ENCODE data around the gene ARHGAP10. TPM values are rescaled to one million over a fixed set of nuclear protein-coding genes. Genes with fewer than 3 reads are reported as not detected.

The ARHGAP10 gene
- total and polyA plus RNA-seq, 3 donors from 2014 or later, result 17.4 to 108 (median 83.5) TPM

GRCh38 chr4:148061795-148062194, 329.9 kb downstream of the ARHGAP10 start:
- intact Hi-C loops (cut with DNase I; ENCODE audit: low total_unique reads), result no loop called here
- Histone ChIP-seq H3K9me3 (no peaks in the 10 kb centered on the region), H3K4me3 (no peak overlapping the region), H3K27me3 (no peaks in the 10 kb centered on the region), H3K27ac (no peak overlapping the region), H3K36me3 (ENCODE audit: low read depth, missing control alignments) (no peaks in the 10 kb centered on the region), H3K4me1 (no peaks in the 10 kb centered on the region)
- WGBS, 2 donors, result 49 to 68% methylated on average over 8 of the region's 8 CpGs
- TF ChIP-seq, protein P1, sequence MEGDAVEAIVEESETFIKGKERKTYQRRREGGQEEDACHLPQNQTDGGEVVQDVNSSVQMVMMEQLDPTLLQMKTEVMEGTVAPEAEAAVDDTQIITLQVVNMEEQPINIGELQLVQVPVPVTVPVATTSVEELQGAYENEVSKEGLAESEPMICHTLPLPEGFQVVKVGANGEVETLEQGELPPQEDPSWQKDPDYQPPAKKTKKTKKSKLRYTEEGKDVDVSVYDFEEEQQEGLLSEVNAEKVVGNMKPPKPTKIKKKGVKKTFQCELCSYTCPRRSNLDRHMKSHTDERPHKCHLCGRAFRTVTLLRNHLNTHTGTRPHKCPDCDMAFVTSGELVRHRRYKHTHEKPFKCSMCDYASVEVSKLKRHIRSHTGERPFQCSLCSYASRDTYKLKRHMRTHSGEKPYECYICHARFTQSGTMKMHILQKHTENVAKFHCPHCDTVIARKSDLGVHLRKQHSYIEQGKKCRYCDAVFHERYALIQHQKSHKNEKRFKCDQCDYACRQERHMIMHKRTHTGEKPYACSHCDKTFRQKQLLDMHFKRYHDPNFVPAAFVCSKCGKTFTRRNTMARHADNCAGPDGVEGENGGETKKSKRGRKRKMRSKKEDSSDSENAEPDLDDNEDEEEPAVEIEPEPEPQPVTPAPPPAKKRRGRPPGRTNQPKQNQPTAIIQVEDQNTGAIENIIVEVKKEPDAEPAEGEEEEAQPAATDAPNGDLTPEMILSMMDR (IDR thresholded peaks at IDR 0.05), result no peak
- TF ChIP-seq POLR2A (IDR thresholded peaks at IDR 0.05), result no peak
- DNase-seq, result peak; percentile 43

- no peaks in the 10 kb centered on the region for H3K27me3 ChIP-seq
- intact Hi-C loops (cut with DNase I; ENCODE audit: low total_unique reads), result no loop called here
- H3K4me1 ChIP-seq, result no peaks in the 10 kb centered on the region
- 90 to 95% methylated on average over 10 of the region's 10 CpGs for WGBS, 2 donors
- H3K9me3 ChIP-seq, result no peaks in the 10 kb centered on the region
- no peak overlapping the region for H3K27ac ChIP-seq
- H3K36me3 ChIP-seq (ENCODE audit: low read depth, missing control alignments), result no peaks in the 10 kb centered on the region
- H3K4me3 ChIP-seq, result no peak overlapping the region
- TF ChIP-seq POLR2A (IDR thresholded peaks at IDR 0.05), result no peak
- TF ChIP-seq, protein P1 (IDR thresholded peaks at IDR 0.05), result no peak
- DNase-seq, result no peak
Measured at GRCh38 chr4:148062301-148062950, 330.5 kb downstream of the ARHGAP10 start.

- DNase-seq, result no peak
- WGBS, 2 donors, result 92 to 95% methylated on average over 9 of the region's 9 CpGs
- Histone ChIP-seq H3K27me3 (no peaks in the 10 kb centered on the region), H3K36me3 (ENCODE audit: low read depth, missing control alignments) (no peaks in the 10 kb centered on the region), H3K4me3 (no peak overlapping the region), H3K9me3 (no peaks in the 10 kb centered on the region), H3K4me1 (peaks cover 7% of the 10 kb centered on the region), H3K27ac (no peak overlapping the region)
- TF ChIP-seq, protein P1 (IDR thresholded peaks at IDR 0.05), result no peak
- TF ChIP-seq POLR2A (IDR thresholded peaks at IDR 0.05), result no peak
- intact Hi-C loops (cut with DNase I; ENCODE audit: low total_unique reads), result no loop called here
Measured at GRCh38 chr4:148064451-148064850, 332.6 kb downstream of the ARHGAP10 start.

DNA sequence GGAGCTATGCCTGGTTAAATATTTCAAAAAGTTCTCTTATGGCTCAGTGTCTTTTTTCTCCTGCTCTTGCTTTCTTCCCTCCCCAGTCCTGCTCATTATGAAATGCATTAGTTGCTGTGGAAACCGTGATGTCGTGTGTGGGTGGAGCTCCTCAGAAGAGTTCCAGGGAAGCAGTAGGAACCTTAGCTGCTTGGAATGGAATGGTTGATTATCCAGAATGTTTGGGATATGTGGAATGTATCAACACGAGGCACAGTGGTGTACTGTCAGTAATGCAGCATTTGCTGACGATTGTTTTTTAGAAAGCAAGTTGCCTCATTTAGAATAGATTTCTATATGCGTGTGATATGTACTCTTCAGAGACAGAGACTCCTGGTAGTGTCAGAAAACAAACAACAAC, 333.2 kb downstream of the ARHGAP10 start:
- no peak for TF ChIP-seq POLR2A (IDR thresholded peaks at IDR 0.05)
- TF ChIP-seq, protein P1 (IDR thresholded peaks at IDR 0.05), result no peak
- H3K4me3 ChIP-seq, result no peak overlapping the region
- H3K27me3 ChIP-seq, result no peaks in the 10 kb centered on the region
- intact Hi-C loops (cut with DNase I; ENCODE audit: low total_unique reads), result no loop called here
- no peak overlapping the region for H3K27ac ChIP-seq
- H3K9me3 ChIP-seq, result no peaks in the 10 kb centered on the region
- peaks cover 13% of the 10 kb centered on the region for H3K4me1 ChIP-seq
- no peaks in the 10 kb centered on the region for H3K36me3 ChIP-seq (ENCODE audit: low read depth, missing control alignments)
- WGBS, 2 donors, result 73 to 80% methylated on average over 5 of the region's 5 CpGs
- DNase-seq, result no peak

Data from testis (tissue), 3 donors.